HG03575 (cell line): ENCODE results near the gene RCC1.
"Not testable (repeated sequence)": the region's sequence is repeated elsewhere in the genome, so short reads cannot be mapped to it uniquely, and the experiment has no call there.

ENCODE experiments used
- ATAC-seq: cut with Tn5 transposase; IDR thresholded peaks from one replicate; pipeline ENCODE4 v1.9.1; 2021; ENCODE audit not compliant: unreplicated experiment, insufficient number of reproducible peaks, low FRiP score; ENCODE audit errors: extremely low read depth

RCC1 gene

DNA sequence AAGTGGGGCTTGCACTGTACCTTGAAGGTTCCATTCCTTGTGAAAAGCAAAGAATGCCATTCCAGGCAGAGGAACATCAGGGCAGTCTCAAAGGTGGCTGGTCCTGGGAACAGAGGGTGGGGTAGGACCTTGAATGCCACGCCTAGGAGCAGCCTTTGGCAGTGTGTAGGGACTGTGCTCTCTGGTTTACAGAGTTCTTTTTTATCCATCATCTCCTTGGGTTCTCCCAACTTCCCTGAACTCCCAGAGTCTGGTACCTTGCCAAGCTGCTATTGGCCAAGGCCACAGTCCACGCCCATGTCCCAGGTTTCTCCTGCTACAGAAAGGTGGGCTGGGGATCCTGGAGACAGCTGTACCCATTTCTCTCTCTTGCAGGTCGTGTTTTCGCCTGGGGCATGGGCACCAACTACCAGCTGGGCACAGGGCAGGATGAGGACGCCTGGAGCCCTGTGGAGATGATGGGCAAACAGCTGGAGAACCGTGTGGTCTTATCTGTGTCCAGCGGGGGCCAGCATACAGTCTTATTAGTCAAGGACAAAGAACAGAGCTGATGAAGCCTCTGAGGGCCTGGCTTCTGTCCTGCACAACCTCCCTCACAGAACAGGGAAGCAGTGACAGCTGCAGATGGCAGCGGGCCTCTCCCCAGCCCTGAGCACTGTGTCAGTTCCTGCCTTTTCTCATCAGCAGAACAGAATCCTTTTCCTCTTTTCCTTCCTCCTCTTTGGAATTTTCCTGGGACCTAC lies 31.8 kb downstream of the RCC1 start:
- ATAC-seq, result no peak

DNA sequence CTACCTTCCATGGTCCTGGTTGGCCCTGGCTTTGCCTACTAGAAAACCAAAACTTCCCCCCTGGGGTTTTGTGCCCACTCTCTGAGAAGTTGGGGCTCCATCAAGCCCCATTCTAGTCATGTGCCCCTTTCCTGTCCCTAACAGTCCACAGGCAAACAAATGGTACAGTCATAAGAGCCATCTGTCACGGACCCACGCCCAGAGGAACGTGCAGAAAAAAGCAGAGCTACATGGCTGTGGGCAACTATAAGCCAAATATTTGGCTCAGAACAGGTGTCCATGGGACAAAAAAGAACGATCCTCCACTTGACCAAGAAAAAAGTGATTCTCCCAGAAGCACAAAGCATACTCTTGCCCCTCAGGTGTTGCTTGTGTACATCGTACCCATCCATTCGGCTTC lies 32.4 kb downstream of the RCC1 start:
- no peak for ATAC-seq

DNA sequence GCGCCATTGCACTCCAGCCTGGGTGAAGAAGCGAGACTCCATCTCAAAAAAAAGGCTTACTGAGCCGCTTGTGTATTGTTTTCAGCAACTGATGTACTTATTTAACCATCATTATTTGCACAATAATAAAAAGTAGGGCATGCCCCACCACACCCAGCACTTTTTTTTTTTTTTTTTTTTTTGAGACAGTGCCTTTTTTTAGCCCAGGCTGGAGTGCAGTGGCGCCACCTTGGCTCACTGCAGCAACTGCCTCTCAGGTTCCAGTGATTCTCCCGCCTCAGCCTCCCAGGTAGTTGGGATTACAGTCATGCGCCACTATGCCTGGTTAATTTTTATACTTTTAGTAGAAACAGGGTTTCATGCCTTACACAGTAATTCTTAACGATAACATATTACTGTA lies 34.8 kb downstream of the RCC1 start:
- ATAC-seq, result no peak

DNA sequence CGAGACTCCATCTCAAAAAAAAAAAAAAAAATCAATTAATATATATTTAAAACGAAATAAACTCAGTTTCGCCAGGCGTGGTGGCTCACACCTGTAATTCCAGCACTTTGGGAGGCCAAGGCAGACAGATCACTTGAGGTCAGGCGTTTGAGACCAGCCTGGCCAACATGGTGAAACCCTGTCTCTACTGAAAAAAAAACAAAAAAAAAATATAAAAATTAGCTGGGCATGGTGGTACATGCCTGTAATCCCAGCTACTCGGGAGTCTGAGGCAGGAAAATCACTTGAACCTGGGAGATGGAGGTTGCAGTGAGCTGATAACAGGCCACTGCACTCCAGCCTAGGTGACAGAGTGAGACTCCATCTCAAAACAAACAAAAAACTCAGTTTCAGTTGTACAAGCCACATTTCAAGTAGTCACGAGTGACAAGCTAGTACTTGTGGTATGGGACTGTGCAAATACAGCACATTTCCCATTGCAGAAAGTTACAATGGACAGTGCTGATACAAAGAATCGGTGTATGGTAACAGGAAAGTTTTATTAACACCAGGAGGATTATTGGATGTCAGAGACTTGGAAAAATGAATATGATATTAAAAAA lies 35.7 kb downstream of the RCC1 start:
- not testable (repeated sequence) for ATAC-seq

DNA sequence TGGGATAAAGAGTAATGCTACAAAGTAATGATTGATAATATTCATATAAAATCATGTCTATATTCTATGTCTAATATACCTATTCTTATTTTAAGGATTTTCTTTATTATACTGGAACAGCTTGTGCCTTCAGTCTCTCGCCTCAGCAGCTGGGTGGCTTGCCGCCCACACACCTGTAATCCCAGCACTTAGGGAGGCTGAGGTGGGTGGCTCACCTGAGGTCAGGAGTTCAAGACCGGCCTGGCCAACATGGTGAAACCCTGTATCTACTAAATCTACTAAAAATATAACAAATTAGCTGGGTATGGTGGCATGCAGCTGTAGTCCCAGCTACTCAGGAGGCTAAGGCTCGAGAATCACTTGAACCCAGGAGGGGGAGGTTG lies 39.4 kb downstream of the RCC1 start:
- ATAC-seq, result no peak

DNA sequence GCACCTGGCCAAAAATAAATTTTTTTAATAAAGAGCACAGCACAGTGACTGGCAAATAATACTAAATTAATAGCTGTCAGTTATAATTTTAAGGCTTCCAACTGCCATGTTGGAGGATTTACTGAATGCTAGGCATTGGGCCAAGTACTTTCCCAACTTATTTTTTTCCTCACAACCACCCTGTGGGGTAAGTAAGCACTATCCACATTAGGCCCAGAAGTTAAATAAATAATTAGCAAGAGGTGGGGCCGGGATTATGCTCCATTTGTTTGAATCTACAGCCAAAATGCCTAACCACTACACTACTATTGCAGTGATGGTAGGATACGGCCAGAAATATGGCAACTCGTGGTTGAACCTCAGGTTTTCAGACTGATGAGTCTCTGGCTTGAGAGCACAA lies 42.5 kb downstream of the RCC1 start:
- ATAC-seq, result no peak

DNA sequence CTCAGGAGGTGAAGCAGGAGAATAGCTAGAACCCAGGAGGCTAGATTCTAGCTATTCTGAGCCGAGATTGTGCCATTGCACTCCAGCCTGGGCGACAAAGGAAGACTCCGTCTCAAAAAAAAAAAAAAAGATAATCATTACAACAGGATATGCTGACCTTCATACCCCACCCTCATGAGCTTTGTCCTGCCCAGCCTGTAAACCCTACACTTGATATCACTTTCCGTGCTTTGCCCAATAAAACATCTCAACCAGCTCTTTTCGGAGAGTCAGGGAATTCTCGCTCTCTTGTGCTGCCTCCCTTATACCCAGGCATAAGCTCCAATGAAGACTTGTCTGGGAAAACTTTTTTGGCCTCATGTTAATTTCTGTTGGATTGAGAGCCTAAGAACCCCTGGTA lies 45.5 kb downstream of the RCC1 start:
- no peak for ATAC-seq

DNA sequence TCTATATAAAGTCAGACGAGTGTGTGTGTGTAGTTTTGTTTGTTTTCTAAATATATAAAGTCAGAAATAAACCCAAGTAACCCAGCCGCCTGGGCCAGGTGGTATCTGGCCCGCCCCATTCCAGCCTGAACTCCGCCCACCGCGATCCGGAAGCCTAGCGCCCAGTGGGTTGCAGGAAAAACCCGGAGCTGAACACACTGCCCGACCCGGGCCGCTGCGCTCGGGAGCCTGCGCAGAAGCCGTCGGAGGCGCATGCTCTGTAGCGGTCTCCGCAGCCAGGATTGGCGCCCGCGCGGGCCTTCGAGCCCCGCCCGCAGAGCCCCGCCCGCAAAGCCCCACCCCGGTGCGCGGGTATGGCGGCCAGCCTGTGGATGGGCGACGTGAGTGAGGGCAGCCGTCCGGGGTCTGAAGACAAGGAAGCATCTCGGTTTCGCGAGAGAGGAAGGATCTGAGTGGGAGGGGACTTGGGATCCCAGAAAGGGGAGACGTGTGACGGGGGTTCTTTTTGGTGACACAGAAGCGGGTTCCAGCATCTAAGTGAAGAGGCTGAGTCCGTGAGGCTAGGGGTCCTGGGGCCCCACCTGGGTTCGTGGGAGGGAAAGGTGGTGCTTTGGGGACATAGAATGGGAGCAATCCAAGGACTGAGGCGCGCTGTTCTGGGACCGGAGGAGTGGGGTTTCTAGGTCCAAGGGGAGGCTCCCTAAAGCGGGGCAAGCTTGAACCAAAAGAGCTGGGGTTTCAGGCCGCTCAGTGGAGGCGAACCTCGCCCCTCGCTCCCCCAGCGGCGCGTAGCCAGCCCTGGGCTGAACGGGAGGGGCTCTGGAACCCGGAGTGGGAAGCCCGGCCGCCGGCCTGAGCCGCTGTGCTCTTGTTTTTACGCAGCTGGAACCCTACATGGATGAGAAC lies 47.2 kb downstream of the RCC1 start, which contains the start of gene TRNAU1AP:
TRNAU1AP (plus strand) TSS at position 328 of the 906 bp plus-strand sequence; CDS start at position 354, 26 bp downstream.
- no peak for ATAC-seq

DNA sequence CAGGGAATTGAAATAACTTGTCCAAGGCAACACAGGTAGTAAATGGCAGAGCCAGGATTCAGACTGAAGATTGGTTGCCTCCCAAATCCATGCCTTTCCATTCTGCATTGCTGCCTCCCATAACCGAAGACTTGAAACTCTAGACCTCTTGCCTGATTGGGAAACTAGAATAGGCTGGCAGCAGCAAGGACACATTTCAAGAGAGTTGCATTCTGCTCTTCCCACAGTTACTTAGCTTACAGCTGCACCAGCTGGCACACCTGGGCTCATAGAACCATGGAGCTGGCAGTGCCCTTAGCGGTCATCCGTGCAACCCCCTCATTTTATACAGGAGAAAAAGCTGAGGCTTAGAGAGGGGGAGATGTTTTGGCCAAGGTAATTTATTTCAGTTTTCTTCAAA lies 55.0 kb downstream of the RCC1 start:
- no peak for ATAC-seq

DNA sequence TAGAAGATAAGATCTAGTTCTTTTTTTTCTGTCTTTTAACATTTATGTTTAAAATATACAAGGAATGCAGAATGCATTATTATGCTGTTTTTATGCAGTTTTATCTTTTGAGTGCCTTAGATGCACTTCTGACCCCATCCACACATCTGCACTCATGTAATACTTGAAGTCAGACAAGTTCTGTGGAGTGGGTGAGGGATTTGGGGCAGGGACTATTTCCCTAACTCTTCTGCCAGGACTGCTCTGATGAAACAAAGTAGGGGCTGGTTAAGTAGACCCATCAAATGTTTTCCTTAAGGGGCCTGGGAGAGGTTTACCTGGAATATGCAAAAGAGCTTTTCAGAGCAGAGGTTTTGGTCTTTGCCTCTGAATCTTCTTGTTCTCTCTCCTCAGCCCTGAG lies 58.5 kb downstream of the RCC1 start:
- no peak for ATAC-seq

DNA sequence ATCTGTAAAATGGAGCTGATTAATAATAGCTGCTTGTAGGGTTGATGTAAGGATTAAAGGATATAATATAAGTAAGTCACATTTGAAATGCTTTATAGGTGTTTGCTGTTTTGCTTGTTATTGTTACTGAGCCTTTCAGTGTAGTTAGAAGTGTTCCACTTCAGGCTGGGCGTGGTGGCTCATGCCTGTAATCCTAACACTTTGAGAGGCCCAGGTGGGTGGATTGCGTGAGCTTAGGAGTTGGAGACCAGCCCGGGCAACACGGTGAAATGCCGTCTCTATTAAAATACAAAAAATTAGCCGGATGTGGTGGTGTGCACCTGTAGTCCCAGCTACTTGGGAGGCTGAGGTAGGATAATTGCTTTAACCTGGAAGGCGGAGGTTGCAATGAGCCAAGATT lies 59.2 kb downstream of the RCC1 start:
- no peak for ATAC-seq

DNA sequence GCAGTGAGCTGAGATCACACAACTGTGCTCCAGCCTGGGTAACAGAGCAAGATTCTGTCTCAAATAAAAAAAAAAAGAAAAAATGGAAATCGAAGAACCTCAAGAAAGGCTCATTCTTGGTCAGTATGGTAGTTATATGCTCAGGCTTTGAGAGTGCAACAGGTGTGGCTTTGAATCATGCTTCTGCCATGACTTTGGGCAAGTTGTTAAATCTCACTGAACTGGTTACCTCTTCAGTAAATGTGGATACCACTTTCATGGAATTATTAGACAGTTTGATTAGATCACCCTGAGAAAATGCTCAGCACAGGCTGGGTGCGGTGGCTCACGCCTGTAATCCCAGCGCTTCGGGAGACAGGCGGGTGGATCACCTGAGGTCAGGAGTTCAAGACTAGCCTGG lies 59.9 kb downstream of the RCC1 start:
- ATAC-seq, result no peak

DNA sequence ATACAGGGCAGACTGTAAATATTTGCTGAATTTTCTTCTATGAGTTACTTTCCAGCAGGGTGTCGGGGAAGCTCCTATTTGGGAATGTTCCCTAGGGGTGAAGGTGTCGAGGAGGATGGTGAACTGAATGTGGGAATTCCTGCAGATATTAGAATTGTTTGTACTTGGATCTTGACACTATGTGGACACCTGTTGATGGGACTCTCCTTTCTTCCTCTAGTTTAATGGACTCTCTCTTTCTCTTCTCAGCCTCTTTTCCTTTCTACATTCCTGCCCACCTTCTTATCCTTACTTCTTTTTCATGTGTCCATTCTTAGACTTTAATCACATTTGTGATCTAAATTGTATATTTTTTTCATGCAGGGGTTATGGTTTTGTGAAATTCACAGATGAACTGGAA lies 61.1 kb downstream of the RCC1 start:
- ATAC-seq, result no peak

DNA sequence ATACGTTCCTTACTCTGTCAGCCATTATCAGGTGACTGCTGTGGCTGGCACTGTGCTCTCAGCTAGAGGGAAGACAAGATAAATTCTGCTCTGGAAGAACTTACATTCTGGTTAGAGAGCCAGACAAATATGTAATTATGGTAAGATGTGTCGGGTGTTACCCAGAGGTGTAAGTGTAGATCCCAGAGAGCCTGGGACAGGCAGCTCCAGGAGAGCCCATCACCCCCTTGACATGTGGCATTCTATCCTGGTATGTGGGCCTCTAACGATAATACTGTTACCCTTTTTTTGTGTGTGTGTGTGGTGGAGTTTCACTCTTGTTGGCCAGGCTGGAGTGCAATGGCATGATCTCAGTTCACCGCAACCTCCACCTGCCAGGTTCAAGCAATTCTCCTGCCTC lies 66.1 kb downstream of the RCC1 start:
- ATAC-seq, result no peak

DNA sequence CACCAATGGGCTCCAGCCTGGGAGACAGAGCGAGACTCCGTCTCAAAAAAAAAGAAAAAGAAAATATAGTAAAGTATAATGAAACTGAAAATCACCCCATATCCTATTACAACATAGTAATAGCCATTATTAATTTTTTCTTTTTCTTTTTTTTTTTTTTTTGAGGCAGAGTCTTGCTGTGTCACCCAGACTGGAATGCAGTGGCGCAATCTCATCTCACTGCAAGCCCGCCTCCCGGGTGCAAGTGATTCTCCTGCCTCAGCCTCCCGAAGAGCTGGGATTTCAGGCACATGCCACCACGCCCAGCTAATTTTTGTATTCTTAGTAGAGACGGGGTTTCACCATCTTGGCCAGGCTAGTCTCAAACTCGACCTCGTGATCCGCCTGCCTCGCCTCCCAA lies 67.0 kb downstream of the RCC1 start:
- ATAC-seq, result not testable (repeated sequence)

DNA sequence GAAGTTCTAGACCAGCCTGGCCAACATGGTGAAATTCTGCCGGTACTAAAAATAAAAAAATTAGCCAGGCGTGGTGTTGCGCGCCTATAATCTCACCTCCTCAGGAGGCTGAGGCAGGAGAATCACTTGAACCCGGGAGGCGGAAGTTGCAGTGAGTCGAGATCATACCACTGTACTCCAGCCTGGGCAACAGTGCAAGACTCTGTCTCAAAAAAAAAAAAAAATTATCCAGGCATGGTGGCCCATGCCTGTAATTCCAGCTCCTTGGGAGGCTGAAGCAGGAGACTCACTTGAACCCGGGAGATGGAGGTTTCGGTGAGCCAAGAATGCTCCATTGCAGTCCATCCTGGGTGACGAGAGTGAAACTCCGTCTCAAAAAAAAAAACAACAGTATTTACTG lies 67.7 kb downstream of the RCC1 start:
- no peak for ATAC-seq

DNA sequence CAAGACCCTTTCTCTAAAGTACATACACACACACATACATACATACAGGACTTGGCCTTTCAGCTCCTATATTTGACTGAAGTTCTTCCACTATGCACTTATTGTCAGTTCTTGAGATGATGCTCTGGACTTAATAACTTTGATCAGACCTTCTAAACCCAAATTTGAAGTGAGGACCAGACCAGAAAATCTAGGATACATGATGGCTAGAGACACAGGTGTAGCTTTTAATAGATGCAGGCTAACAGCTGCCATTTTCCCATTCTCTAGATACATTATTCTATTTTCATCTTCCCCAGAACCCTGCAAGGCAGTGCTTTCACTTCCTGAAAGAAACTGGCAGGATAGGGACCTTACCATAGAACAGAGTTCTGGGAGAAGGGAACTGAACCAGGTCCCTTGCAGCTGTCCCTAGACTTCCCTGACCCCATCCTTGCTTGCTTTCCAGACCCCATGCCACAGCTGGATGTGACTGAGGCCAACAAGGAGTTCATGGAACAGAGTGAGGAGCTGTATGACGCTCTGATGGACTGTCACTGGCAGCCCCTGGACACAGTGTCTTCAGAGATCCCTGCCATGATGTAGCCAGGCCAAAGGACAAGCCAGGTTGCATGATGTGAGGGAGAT lies 71.3 kb downstream of the RCC1 start:
- ATAC-seq, result no peak

DNA sequence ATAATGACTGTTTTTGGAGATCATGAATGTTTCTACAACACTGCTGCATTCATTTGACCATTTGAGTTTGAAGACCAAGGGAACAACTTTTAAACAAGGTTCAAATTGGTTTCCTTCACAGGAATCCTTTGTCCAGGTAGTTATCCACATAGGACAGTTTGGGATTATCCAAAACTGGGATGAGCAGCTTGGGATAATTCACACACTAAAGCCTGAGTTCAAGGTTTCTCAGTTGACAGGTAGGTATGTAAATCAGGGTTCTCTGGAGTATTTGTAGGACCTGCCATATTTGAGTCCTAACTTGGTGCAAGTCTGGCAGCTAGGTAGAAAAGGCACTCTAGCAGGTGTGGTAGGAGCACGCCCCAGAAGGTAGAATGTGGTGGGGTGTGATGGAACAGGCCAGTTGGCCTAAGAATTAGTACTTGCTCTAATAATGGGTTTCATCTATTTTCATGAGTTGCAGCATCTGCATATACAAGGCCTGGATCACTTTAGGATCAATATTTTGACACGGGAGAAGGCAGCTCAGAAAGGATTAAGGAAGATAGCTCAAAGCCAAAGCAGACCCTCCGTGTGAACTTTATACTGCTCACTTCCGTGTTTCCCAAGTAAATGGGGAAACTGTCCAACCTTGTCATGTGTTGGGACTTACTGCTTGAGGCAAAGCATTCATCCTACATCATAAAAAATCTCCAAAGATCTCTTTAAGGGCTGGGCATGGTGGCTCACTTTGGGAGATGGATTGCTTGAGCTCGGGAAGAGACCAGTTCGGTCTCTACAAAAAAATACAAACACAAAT lies 72.1 kb downstream of the RCC1 start:
- ATAC-seq, result no peak
